ENCODE data around the gene R3HDM4. TPM values are rescaled to one million over a fixed set of nuclear protein-coding genes. Genes with fewer than 3 reads are reported as not detected.
"Not testable (repeated sequence)": the region's sequence is repeated elsewhere in the genome, so short reads cannot be mapped to it uniquely, and the experiment has no call there.

R3HDM4 gene
- total RNA-seq, 4 donors from 2014 or later = 37.2 to 49.1 (median 44.3) TPM

- in situ Hi-C loops (cut with MboI; ENCODE audit: low sequenced_read_pairs in 4 of 4) = loop anchor here in 1 of 4 donors (25.0 kb wide), 1 partner anchor 136 kb away; the partner anchor contains the start of gene WDR18
- no peak for ATAC-seq
- intact Hi-C loops (cut with DNase I; ENCODE audit: low total_unique reads) = no loop called here
- no peak for DNase-seq
- Histone ChIP-seq H3K27me3 (peaks cover 58 to 66% (median 58%) of the 10 kb centered on the region in 3 donors), H3K4me3 (peak overlapping the region in 1 of 4 donors; percentile 17), H3K9me3 (no peaks in the 10 kb centered on the region), H3K36me3 (no peaks in the 10 kb centered on the region), H3K27ac (peak overlapping the region; percentile 59 to 79 (median 72)), H3K4me1 (peaks cover 0 to 6% of the 10 kb centered on the region in 2 donors)
- TF ChIP-seq, protein P1, sequence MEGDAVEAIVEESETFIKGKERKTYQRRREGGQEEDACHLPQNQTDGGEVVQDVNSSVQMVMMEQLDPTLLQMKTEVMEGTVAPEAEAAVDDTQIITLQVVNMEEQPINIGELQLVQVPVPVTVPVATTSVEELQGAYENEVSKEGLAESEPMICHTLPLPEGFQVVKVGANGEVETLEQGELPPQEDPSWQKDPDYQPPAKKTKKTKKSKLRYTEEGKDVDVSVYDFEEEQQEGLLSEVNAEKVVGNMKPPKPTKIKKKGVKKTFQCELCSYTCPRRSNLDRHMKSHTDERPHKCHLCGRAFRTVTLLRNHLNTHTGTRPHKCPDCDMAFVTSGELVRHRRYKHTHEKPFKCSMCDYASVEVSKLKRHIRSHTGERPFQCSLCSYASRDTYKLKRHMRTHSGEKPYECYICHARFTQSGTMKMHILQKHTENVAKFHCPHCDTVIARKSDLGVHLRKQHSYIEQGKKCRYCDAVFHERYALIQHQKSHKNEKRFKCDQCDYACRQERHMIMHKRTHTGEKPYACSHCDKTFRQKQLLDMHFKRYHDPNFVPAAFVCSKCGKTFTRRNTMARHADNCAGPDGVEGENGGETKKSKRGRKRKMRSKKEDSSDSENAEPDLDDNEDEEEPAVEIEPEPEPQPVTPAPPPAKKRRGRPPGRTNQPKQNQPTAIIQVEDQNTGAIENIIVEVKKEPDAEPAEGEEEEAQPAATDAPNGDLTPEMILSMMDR (IDR thresholded peaks at IDR 0.05 in 4 of 5, conservative IDR thresholded peaks at IDR 0.05 in 1 of 5) = no peak
- TF ChIP-seq POLR2A (IDR thresholded peaks at IDR 0.05) = no peak
Measured at GRCh38 chr19:850979-851335, 62.1 kb downstream of the R3HDM4 start.

DNA sequence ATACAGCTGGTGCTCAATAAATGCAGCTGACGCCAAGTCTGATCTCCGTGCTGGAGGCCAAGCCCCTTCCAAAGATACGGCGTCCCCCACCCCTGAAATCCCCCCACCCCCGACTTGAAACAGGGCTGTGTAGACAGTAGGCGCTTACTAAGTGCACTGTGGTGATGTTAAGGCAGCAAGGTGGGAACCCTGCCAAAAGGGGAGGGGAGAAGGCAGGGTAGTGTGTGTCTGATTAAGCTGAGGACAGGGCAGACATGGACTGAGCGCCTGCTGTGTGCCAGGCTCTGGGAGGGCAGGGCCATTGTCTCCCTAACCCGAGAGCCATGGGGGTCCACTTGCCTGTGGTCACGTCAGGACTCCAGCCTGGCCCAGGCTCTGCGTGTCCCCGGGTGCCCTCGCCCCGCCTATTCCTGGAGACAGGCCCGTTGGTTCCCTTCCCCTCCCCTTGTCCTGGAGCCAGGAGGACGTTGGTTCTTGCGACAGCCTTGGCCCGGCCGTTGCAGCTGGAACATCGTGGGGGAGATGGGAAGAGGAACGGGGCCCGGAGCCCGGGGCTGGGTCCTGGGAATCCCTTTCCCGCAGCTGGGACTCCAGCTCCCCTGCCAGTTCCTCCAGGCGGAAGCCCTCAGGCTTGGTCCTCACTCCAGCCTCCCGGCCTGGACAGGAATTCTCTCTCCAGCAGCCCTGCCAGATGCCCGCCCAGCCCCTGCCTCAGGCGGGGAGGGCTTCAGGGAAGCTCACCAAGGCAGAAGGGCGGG is 62.6 kb downstream of the R3HDM4 start:
- in situ Hi-C loops (cut with MboI; ENCODE audit: low sequenced_read_pairs in 4 of 4) = loop anchor here in 1 of 4 donors (25.0 kb wide), 1 partner anchor 137 kb away; the partner anchor contains the start of gene WDR18
- Histone ChIP-seq H3K9me3 (no peaks in the 10 kb centered on the region), H3K27ac (peak overlapping the region; percentile 59 to 79 (median 72)), H3K4me3 (peak overlapping the region in 1 of 4 donors; percentile 17), H3K27me3 (peaks cover 58 to 66% (median 58%) of the 10 kb centered on the region in 3 donors), H3K36me3 (no peaks in the 10 kb centered on the region), H3K4me1 (peaks cover 0 to 6% of the 10 kb centered on the region in 2 donors)
- intact Hi-C loops (cut with DNase I; ENCODE audit: low total_unique reads) = no loop called here
- TF ChIP-seq POLR2A (IDR thresholded peaks at IDR 0.05) = no peak
- peak; percentile 89 to 90 for ATAC-seq
- peak; percentile 74 to 86 for DNase-seq

DNA sequence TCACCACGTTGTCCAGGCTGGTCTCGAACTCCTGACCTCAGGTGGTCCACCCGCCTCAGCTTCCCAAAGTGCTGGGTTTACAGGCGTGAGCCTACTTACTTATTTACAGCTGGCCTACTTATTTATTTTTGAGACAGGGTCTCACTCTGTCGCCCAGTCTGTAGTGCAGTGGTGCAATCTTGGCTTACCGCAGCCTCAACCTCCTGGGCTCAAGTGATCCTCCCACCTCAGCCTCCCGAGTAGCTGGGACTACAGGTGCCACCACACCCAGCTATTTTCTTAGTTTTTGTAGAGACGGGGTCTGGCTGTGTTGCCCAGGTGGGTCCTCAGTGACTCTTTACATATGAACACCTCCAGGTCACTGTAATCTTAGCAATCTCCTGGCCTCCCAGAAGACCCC is 63.8 kb downstream of the R3HDM4 start:
- ATAC-seq; H3K27ac ChIP-seq; H3K4me1 ChIP-seq; H3K9me3 ChIP-seq; in situ Hi-C loops (cut with MboI; ENCODE audit: low sequenced_read_pairs in 4 of 4); H3K4me3 ChIP-seq; intact Hi-C loops (cut with DNase I; ENCODE audit: low total_unique reads); DNase-seq; H3K36me3 ChIP-seq: not testable (repeated sequence)
- peaks cover 59 to 64% (median 64%) of the 10 kb centered on the region in 3 donors for H3K27me3 ChIP-seq

DNA sequence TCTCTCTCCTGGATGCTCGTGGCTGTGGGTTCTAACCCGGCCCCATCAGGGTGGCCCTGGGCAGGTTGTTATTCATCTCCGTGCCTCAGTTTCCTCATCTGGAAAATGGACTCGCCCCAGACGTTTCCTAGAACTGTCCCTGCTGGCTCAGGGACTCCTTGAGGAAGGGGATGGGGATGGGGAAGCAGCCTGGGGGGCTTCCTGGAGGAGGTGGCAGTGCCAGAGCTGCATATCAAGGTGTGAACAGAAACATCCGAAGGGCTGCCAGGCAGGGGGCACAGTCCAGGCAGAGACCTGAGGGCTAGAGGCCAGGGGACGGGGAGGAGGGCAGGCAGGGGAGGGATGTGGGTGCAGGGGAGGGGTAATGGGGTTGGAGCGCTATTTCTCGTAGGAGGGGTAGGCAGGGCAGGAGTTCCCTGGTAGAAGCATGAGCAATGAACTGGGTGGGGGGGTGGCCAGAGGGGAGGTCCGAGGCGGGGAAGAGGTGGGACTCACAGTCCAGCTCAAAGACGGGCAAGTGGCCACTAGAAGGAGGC is 64.6 kb downstream of the R3HDM4 start:
- ATAC-seq (no peak), DNase-seq (no peak)
- H3K4me3 ChIP-seq = no peak overlapping the region
- no peak for TF ChIP-seq POLR2A (IDR thresholded peaks at IDR 0.05)
- TF ChIP-seq, protein P1 (IDR thresholded peaks at IDR 0.05 in 4 of 5, conservative IDR thresholded peaks at IDR 0.05 in 1 of 5) = no peak
- H3K27ac ChIP-seq = no peak overlapping the region
- intact Hi-C loops (cut with DNase I; ENCODE audit: low total_unique reads) (no loop called here), in situ Hi-C loops (cut with MboI; ENCODE audit: low sequenced_read_pairs in 4 of 4) (no loop called here)
- H3K36me3 ChIP-seq = no peaks in the 10 kb centered on the region
- peaks cover 0 to 11% of the 10 kb centered on the region in 2 donors for H3K4me1 ChIP-seq
- peaks cover 60 to 70% (median 65%) of the 10 kb centered on the region in 3 donors for H3K27me3 ChIP-seq
- no peaks in the 10 kb centered on the region for H3K9me3 ChIP-seq

Other genes with a start within 250 kb of the R3HDM4 start
- gene FSTL3, start 236.8 kb downstream of the R3HDM4 start, total RNA-seq = 10 to 100 TPM in 3 of 4 donors, 1 to 10 TPM in 1; 7.5 to 20.1 (median 15.9) TPM
- gene PRSS57, start 217.8 kb downstream of the R3HDM4 start, total RNA-seq = not detected
- 10 to 100 TPM in 1 of 4 donors, 1 to 10 TPM in 3; 4.4 to 10.2 (median 7.2) TPM for gene PALM, start 204.3 kb downstream of the R3HDM4 start, total RNA-seq
- gene MISP, start 162.1 kb downstream of the R3HDM4 start, total RNA-seq = 1 to 10 TPM in 1 of 4 donors, not detected in 3; 1.2 TPM
- gene PTBP1, start 115.8 kb downstream of the R3HDM4 start, total RNA-seq = 10 to 100 TPM; 29.8 to 51.7 (median 36.7) TPM
- gene PLPPR3, start 91.3 kb downstream of the R3HDM4 start, total RNA-seq = not detected
- not detected for gene AZU1, start 85.4 kb downstream of the R3HDM4 start, total RNA-seq
- gene PRTN3, start 72.2 kb downstream of the R3HDM4 start, total RNA-seq = under 1 TPM in 1 of 4 donors, not detected in 3; 0.51 TPM
- gene ELANE, start 60.9 kb downstream of the R3HDM4 start, total RNA-seq = under 1 TPM in 2 of 4 donors, not detected in 2; 0.46 to 0.84 TPM
- gene CFD, start 53.6 kb downstream of the R3HDM4 start, total RNA-seq = 100 to 1,000 TPM; 153 to 309 (median 210) TPM
- 10 to 100 TPM; 22.0 to 67.6 (median 54.6) TPM for gene MED16, start 20.0 kb downstream of the R3HDM4 start, total RNA-seq
- gene RNU6-9, start 19.7 kb downstream of the R3HDM4 start, total RNA-seq = not detected
- gene KISS1R, start 4.1 kb upstream of the R3HDM4 start, total RNA-seq = not detected
- 1 to 10 TPM; 1.8 to 9.9 (median 7.8) TPM for gene ARID3A, start 12.8 kb upstream of the R3HDM4 start, total RNA-seq
- 10 to 100 TPM in 3 of 4 donors, 1 to 10 TPM in 1; 4.4 to 59.0 (median 28.6) TPM for gene WDR18, start 71.1 kb upstream of the R3HDM4 start, total RNA-seq
- not detected for gene GRIN3B, start 87.2 kb upstream of the R3HDM4 start, total RNA-seq
- 100 to 1,000 TPM in 3 of 4 donors, 10 to 100 TPM in 1; 98.5 to 150 (median 124) TPM for gene TMEM259, start 107.9 kb upstream of the R3HDM4 start, total RNA-seq
- not detected for gene RNU6-2, start 108.3 kb upstream of the R3HDM4 start, total RNA-seq
- gene CNN2, start 113.4 kb upstream of the R3HDM4 start, total RNA-seq = 10 to 100 TPM in 1 of 4 donors, 1 to 10 TPM in 3; 2.2 to 10.1 (median 4.1) TPM
- gene ABCA7, start 126.9 kb upstream of the R3HDM4 start, total RNA-seq = 10 to 100 TPM in 3 of 4 donors, 1 to 10 TPM in 1; 6.0 to 20.0 (median 15.0) TPM
- gene ARHGAP45, start 153.9 kb upstream of the R3HDM4 start, total RNA-seq = 1 to 10 TPM in 3 of 4 donors, under 1 TPM in 1; 0.83 to 7.6 (median 3.4) TPM
- gene POLR2E, start 182.2 kb upstream of the R3HDM4 start, total RNA-seq = 100 to 1,000 TPM; 118 to 263 (median 228) TPM
- 100 to 1,000 TPM; 616 to 907 (median 819) TPM for gene GPX4, start 190.8 kb upstream of the R3HDM4 start, total RNA-seq

Measured in gastrocnemius medialis (tissue), 4 donors.